Endodermal cell (in vitro differentiated cells): ENCODE measurements around the gene GDI2. TPM values are rescaled to one million over a fixed set of nuclear protein-coding genes. Genes with fewer than 3 reads are reported as not detected.

Experiments
- DNase-seq: peaks from one replicate; pipeline ENCODE4 v3.0.0-alpha.2; 2017
- H3K27ac ChIP-seq: 2 replicates; pipeline ENCODE4 v1.5.1; 2013; ENCODE audit warnings: mild to moderate bottlenecking, low read depth, low read length, moderate library complexity
- H3K27me3 ChIP-seq: 2 replicates; pipeline ENCODE4 v1.6.1; 2013; ENCODE audit warnings: mild to moderate bottlenecking, low read length, moderate library complexity; ENCODE audit not compliant: insufficient read depth, control insufficient read depth, poor library complexity, severe bottlenecking
- H3K36me3 ChIP-seq: 2 replicates; pipeline ENCODE4 v1.7.0; 2013; ENCODE audit warnings: mild to moderate bottlenecking, low read length, moderate library complexity; ENCODE audit not compliant: control insufficient read depth, insufficient read depth
- H3K4me1 ChIP-seq: one replicate; pipeline ENCODE4 v1.7.0; 2013; ENCODE audit warnings: low read length; ENCODE audit not compliant: control insufficient read depth, insufficient read depth
- H3K4me3 ChIP-seq: 2 replicates; pipeline ENCODE4 v1.5.1; 2013; ENCODE audit warnings: mild to moderate bottlenecking, low read length, moderate library complexity
- H3K9ac ChIP-seq: 2 replicates; pipeline ENCODE4 v1.6.1; 2013; ENCODE audit warnings: mild to moderate bottlenecking, low read length, moderate library complexity; ENCODE audit not compliant: poor library complexity, severe bottlenecking; ENCODE audit errors: extremely low read depth
- H3K9me3 ChIP-seq: 2 replicates; pipeline ENCODE4 v1.6.1; 2013; ENCODE audit warnings: mild to moderate bottlenecking, low read length, moderate library complexity; ENCODE audit not compliant: control insufficient read depth
- H3K27ac Mint-ChIP-seq: 2 replicates; pipeline ENCODE4 v1.8.0; 2020; ENCODE audit warnings: mixed read lengths
- H3K27me3 Mint-ChIP-seq: 2 replicates; pipeline ENCODE4 v1.8.0; 2021; ENCODE audit warnings: mild to moderate bottlenecking, mixed read lengths; ENCODE audit not compliant: insufficient read depth
- H3K36me3 Mint-ChIP-seq: 2 replicates; pipeline ENCODE4 v1.8.0; 2020; ENCODE audit warnings: low read depth, mixed read lengths
- H3K4me1 Mint-ChIP-seq: 2 replicates; pipeline ENCODE4 v1.8.0; 2020; ENCODE audit warnings: mixed read lengths
- H3K4me3 Mint-ChIP-seq: 2 replicates; pipeline ENCODE4 v1.8.0; 2020; ENCODE audit warnings: mild to moderate bottlenecking, moderate library complexity, mixed read lengths
- H3K9me3 Mint-ChIP-seq: 2 replicates; pipeline ENCODE4 v1.8.0; 2020; ENCODE audit warnings: mild to moderate bottlenecking, mixed read lengths
- WGBS, 2 experiments: methylation state at CpG; one replicate each; pipeline versions ENCODE4 v1.1.5 to v1.1.7; 2013; ENCODE audit warnings: missing lambda C conversion rate in 2 of 2, mixed read lengths in 1 of 2; ENCODE audit not compliant: insufficient coverage in 1 of 2, insufficient read length in 1 of 2; 5-methylcytosine and 5-hydroxymethylcytosine counted together
- total RNA-seq, 2 donors: library from RNA; stranded (reverse); fragmentation: NEBNext Ultra II Directional in 1 of 2; extraction: Animal tissue kit (Norgen Biotek cat#: 25700) in 1 of 2; gene quantifications; 2 replicates in 1 of 2; 3 replicates in 1 of 2; pipeline ENCODE4 v1.2.1, GENCODE V29; 2021
- TF ChIP-seq, protein P1 (sequence below): fragments of 200-600 bp; sonication (generic); conservative IDR thresholded peaks from 2 replicates; pipeline ENCODE4 v1.5.0; 2021; ENCODE audit warnings: antibody characterized with exemption, mild to moderate bottlenecking

The GDI2 gene
- total RNA-seq, 2 donors from 2014 or later = 299 to 337 TPM

DNA sequence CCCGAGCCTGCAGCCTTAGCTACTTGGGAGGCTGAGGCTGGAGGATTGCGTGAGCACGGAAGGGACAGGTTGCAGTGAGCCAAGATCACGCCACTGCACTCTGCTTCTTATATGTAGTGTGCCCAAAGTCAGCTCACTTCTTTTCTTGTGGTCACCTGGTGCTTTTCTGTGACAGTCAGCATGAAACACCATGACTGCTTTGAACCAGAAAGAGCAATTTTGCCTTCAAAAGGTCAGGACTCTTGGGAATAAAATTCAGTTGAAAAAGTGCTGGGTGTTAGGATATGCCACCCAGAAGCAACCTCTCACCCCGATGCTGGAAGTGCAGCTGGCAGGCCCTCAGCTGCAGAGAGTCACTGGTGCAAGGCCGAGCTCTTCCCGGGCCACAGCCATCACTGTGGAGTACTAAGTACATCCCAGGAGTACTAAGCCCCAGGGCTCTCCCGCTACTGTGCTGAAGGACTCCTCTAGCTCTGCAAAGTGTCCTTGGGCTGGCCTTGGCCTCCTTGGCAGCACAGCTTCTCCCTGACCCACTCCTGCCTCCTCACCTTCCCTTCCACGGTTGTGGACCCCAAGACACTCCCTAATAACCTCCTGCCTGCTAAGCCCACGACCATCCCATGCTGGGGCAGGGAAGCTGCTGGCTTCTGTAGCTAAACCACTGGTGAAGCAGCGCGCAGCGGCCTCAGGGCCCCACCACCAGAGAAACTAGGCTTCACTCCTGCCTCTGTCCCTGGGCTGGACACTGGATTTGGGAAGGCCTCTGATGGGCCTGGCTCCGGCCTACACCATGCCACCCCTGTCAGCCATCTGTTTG lies 17.6 kb upstream of the GDI2 start:
- Histone ChIP-seq H3K27me3 (no peaks in the 10 kb centered on the region), H3K27ac (no peak overlapping the region), H3K4me1 (no peaks in the 10 kb centered on the region), H3K9me3 (no peaks in the 10 kb centered on the region), H3K36me3 (no peaks in the 10 kb centered on the region), H3K4me3 (no peak overlapping the region), H3K9ac (no peak overlapping the region)
- Mint-ChIP-seq H3K27me3 (no peaks in the 10 kb centered on the region), H3K9me3 (no peaks in the 10 kb centered on the region), H3K4me3 (no peak overlapping the region), H3K36me3 (no peaks in the 10 kb centered on the region), H3K27ac (no peak overlapping the region), H3K4me1 (peaks cover 3% of the 10 kb centered on the region)
- DNase-seq = no peak
- TF ChIP-seq, protein P1, sequence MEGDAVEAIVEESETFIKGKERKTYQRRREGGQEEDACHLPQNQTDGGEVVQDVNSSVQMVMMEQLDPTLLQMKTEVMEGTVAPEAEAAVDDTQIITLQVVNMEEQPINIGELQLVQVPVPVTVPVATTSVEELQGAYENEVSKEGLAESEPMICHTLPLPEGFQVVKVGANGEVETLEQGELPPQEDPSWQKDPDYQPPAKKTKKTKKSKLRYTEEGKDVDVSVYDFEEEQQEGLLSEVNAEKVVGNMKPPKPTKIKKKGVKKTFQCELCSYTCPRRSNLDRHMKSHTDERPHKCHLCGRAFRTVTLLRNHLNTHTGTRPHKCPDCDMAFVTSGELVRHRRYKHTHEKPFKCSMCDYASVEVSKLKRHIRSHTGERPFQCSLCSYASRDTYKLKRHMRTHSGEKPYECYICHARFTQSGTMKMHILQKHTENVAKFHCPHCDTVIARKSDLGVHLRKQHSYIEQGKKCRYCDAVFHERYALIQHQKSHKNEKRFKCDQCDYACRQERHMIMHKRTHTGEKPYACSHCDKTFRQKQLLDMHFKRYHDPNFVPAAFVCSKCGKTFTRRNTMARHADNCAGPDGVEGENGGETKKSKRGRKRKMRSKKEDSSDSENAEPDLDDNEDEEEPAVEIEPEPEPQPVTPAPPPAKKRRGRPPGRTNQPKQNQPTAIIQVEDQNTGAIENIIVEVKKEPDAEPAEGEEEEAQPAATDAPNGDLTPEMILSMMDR = no peak
- WGBS, 2 experiments = 94 to 95% methylated on average over 10 to 14 of the region's 14 CpGs

DNA sequence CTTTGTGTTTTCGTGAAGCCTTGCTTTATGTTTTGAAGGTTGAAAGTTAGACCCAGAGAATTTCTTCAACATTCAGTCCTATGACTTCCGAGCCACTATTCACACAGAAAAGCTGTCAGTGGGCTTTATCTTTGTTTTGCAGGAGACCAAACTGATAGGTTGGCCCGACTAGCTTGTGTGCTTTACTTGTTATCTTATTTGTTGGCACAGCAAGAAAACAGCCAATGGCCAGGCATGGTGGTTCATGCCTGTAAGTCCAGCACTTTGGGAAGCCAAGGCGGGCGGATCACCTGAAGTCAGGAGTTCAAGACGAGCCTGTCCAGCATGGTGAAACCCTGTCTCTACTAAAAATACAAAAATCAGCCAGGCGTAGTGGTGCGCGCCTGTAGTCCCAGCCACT lies 16.0 kb upstream of the GDI2 start:
- Mint-ChIP-seq H3K9me3 (no peaks in the 10 kb centered on the region), H3K36me3 (no peaks in the 10 kb centered on the region), H3K27ac (no peak overlapping the region), H3K27me3 (no peaks in the 10 kb centered on the region), H3K4me3 (no peak overlapping the region), H3K4me1 (peaks cover 3% of the 10 kb centered on the region)
- WGBS, 2 experiments = 85 to 91% methylated on average over 9 of the region's 9 CpGs
- DNase-seq = no peak
- Histone ChIP-seq H3K4me1 (no peaks in the 10 kb centered on the region), H3K27ac (no peak overlapping the region), H3K4me3 (no peak overlapping the region), H3K36me3 (no peaks in the 10 kb centered on the region), H3K9ac (no peak overlapping the region), H3K9me3 (no peaks in the 10 kb centered on the region), H3K27me3 (no peaks in the 10 kb centered on the region)
- TF ChIP-seq, protein P1 = no peak

DNA sequence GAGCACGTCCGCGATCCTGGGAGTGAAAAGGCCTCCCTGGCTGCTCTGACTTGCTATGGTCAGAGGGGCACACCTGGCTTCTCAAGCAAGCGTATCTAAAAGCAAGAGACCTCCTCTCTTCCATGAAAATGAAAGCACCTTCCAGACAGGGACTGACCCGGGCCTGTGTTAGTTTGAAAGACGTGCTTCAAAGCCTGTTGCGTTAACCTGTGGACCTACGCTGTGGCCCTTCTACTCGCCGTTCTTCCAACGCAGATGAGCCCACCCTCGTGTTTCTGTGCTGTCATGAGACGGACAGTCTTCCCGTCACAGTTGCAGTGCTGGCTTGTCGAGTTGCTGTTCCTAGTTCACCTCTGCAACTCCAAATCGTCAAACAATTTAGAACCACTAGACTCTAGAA lies 15.5 kb upstream of the GDI2 start:
- peaks cover 3% of the 10 kb centered on the region for H3K4me1 Mint-ChIP-seq
- TF ChIP-seq, protein P1 = no peak
- WGBS, 2 experiments = 94 to 95% methylated on average over 15 to 16 of the region's 16 CpGs
- no peak overlapping the region for H3K27ac Mint-ChIP-seq
- H3K36me3 Mint-ChIP-seq = no peaks in the 10 kb centered on the region
- DNase-seq = no peak
- Histone ChIP-seq H3K4me1 (no peaks in the 10 kb centered on the region), H3K4me3 (no peak overlapping the region), H3K36me3 (no peaks in the 10 kb centered on the region), H3K27me3 (no peaks in the 10 kb centered on the region), H3K27ac (no peak overlapping the region), H3K9me3 (no peaks in the 10 kb centered on the region), H3K9ac (no peak overlapping the region)
- H3K9me3 Mint-ChIP-seq = no peaks in the 10 kb centered on the region
- H3K4me3 Mint-ChIP-seq = no peak overlapping the region
- no peaks in the 10 kb centered on the region for H3K27me3 Mint-ChIP-seq
